Keratinocyte (primary cell): Measurements from ENCODE around the gene TAP1. TPM values are rescaled to one million over a fixed set of nuclear protein-coding genes. Genes with fewer than 3 reads are reported as not detected.

Source experiments
- DNase-seq: peaks from one replicate; pipeline ENCODE4 v3.0.0-alpha.2; 2011; ENCODE audit warnings: low read depth, missing footprints, low spot score
- FAIRE-seq: peaks from 2 replicates; lab custom pipeline; 2011; peaks lifted over from hg19 to GRCh38; lab: Jason Lieb, UNC
- H2AFZ ChIP-seq: 2 replicates; pipeline ENCODE4 v1.6.0; 2012; ENCODE audit warnings: low read length, control low read depth, inconsistent platforms; ENCODE audit not compliant: control insufficient read depth
- H3K27ac ChIP-seq: 2 replicates; pipeline ENCODE4 v1.5.1; 2011; ENCODE audit warnings: low read length; ENCODE audit not compliant: control insufficient read depth, insufficient read depth
- H3K27me3 ChIP-seq: 3 replicates; pipeline ENCODE4 v1.6.0; 2011; ENCODE audit warnings: low read length; ENCODE audit not compliant: control insufficient read depth, insufficient read depth; ENCODE audit errors: extremely low read depth
- H3K36me3 ChIP-seq, 2 experiments: 2 replicates in 1 of 2; 3 replicates in 1 of 2; pipeline ENCODE4 v1.5.1; 2011; ENCODE audit warnings: low read length in 2 of 2, mild to moderate bottlenecking in 1 of 2; ENCODE audit not compliant: control insufficient read depth in 2 of 2, insufficient read depth in 2 of 2; ENCODE audit errors: extremely low read depth in 1 of 2
- H3K4me1 ChIP-seq: 3 replicates; pipeline ENCODE4 v1.5.1; 2011; ENCODE audit warnings: low read length; ENCODE audit not compliant: control insufficient read depth, insufficient read depth; ENCODE audit errors: extremely low read depth
- H3K4me2 ChIP-seq: 3 replicates; pipeline ENCODE4 v1.6.0; 2011; ENCODE audit warnings: low read depth, low read length; ENCODE audit not compliant: control insufficient read depth, insufficient read depth; ENCODE audit errors: extremely low read depth
- H3K4me3 ChIP-seq, 3 experiments: fragments of 200-600 bp in 1 of 3; sonication (generic) in 1 of 3; 2 replicates in 2 of 3; 3 replicates in 1 of 3; pipeline ENCODE4 v1.5.1; 2011 to 2016; ENCODE audit warnings: low read length in 3 of 3, mild to moderate bottlenecking in 3 of 3, control low read depth in 2 of 3, inconsistent platforms in 1 of 3, low read depth in 1 of 3, mixed read lengths in 1 of 3, mixed run types in 1 of 3, moderate library complexity in 1 of 3; ENCODE audit not compliant: control insufficient read depth in 2 of 3, insufficient read depth in 2 of 3; ENCODE audit errors: extremely low read depth in 1 of 3
- H3K79me2 ChIP-seq: 2 replicates; pipeline ENCODE4 v1.6.0; 2012; ENCODE audit warnings: low read length; ENCODE audit not compliant: control insufficient read depth, insufficient read depth
- H3K9ac ChIP-seq: 3 replicates; pipeline ENCODE4 v1.6.0; 2011; ENCODE audit warnings: low read length; ENCODE audit not compliant: control insufficient read depth, insufficient read depth; ENCODE audit errors: extremely low read depth
- H3K9me1 ChIP-seq: 3 replicates; pipeline ENCODE4 v1.6.0; 2011; ENCODE audit warnings: low read length; ENCODE audit not compliant: control insufficient read depth, insufficient read depth; ENCODE audit errors: extremely low read depth
- H3K9me3 ChIP-seq: 2 replicates; pipeline ENCODE4 v1.5.1; 2012; ENCODE audit warnings: low read depth, low read length; ENCODE audit not compliant: control insufficient read depth
- H4K20me1 ChIP-seq: 3 replicates; pipeline ENCODE4 v1.6.0; 2011; ENCODE audit warnings: low read length; ENCODE audit not compliant: control insufficient read depth, insufficient read depth; ENCODE audit errors: extremely low read depth
- CTCF ChIP-seq, 3 experiments: IDR thresholded peaks in 1 of 3; conservative IDR thresholded peaks in 1 of 3; optimal IDR thresholded peaks in 1 of 3; 2 replicates in 2 of 3; 3 replicates in 1 of 3; pipeline versions ENCODE3 to v1.5.1; 2011; ENCODE audit warnings: low read length in 3 of 3, mild to moderate bottlenecking in 3 of 3, moderate library complexity in 2 of 3, control low read depth in 1 of 3, inconsistent platforms in 1 of 3; ENCODE audit not compliant: insufficient read depth in 2 of 3; ENCODE audit errors: extremely low read depth in 1 of 3
- EZH2 ChIP-seq: IDR thresholded peaks from one replicate; pipeline ENCODE4 v1.6.1; 2012; ENCODE audit warnings: inconsistent platforms, mild to moderate bottlenecking, low read length, moderate library complexity
- dilution Hi-C: fragments of 300-500 bp; cut with MboI; formaldehyde crosslinking; loops from one replicate; pipeline ENCODE4 v1.7.0; 2020; ENCODE audit warnings: low sequenced_read_pairs; ENCODE audit not compliant: extremely low pct_ligation_motif_present
- polyA plus RNA-seq, 5 experiments: library from polyadenylated mRNA; depleted of rRNA in 3 of 5; stranded (reverse) in 3 of 5; stranded (forward) in 1 of 5; unstranded in 1 of 5; fragments of >200 nt; gene quantifications; 1 replicate in 1 of 5; 2 replicates in 3 of 5; 3 replicates in 1 of 5; pipeline versions ENCODE4 v1.2.1 to v1.2.3, GENCODE V29; 2011 to 2012; ENCODE audit warnings: missing spikeins in 2 of 5, low read depth in 1 of 5, low replicate concordance in 1 of 5

The TAP1 gene
- polyA plus RNA-seq, 1 donor (not counting 4 experiments of a cell fraction or from before 2014, with no cell fraction given), result 56.1 TPM

- TF ChIP-seq EZH2 (no peak), CTCF (optimal IDR thresholded peaks at IDR 0.05 in 1 of 3, IDR thresholded peaks at IDR 0.05 in 1 of 3, conservative IDR thresholded peaks at IDR 0.05 in 1 of 3; ENCODE audit: extremely low read depth in 1 of 3, insufficient read depth in 2 of 3, low read length in 3 of 3) (no peak)
- H2AFZ ChIP-seq, result peak overlapping the region; percentile 34
- H3K9me3 ChIP-seq, result no peaks in the 10 kb centered on the region
- H3K27me3 ChIP-seq, result no peaks in the 10 kb centered on the region
- peak overlapping the region; percentile 67 to 86 (median 71) for H3K4me3 ChIP-seq
- peak; percentile 46 for FAIRE-seq
- dilution Hi-C loops, result no loop called here
- H3K9ac ChIP-seq, result peak overlapping the region; percentile 81
- peaks cover 4 to 15% of the 10 kb centered on the region in 2 experiments for H3K36me3 ChIP-seq
- H3K9me1 ChIP-seq, result no peaks in the 10 kb centered on the region
- H3K4me2 ChIP-seq, result peak overlapping the region; percentile 92
- peaks cover 22% of the 10 kb centered on the region for H3K79me2 ChIP-seq
- H4K20me1 ChIP-seq, result no peaks in the 10 kb centered on the region
- peak; percentile 53 for DNase-seq
- peaks cover 23% of the 10 kb centered on the region for H3K4me1 ChIP-seq
- peak overlapping the region; percentile 76 for H3K27ac ChIP-seq
Observed at GRCh38 chr6:32837651-32838113, 15.8 kb downstream of the TAP1 start.

- no peaks in the 10 kb centered on the region for H3K27me3 ChIP-seq
- peaks cover 7 to 16% of the 10 kb centered on the region in 2 experiments for H3K36me3 ChIP-seq
- no peak for FAIRE-seq
Observed at GRCh38 chr6:32836873-32837272, 16.6 kb downstream of the TAP1 start.

More at GRCh38 chr6:32836873-32837272, 16.6 kb downstream of the TAP1 start:
- Histone ChIP-seq H3K4me2 (peak overlapping the region; percentile 92), H4K20me1 (no peaks in the 10 kb centered on the region), H3K4me3 (peak overlapping the region in 2 of 3 experiments; percentile 67 to 86), H3K9me3 (no peaks in the 10 kb centered on the region), H3K4me1 (peaks cover 15% of the 10 kb centered on the region), H2AFZ (no peak overlapping the region), H3K9ac (no peak overlapping the region), H3K9me1 (no peaks in the 10 kb centered on the region), H3K27ac (no peak overlapping the region), H3K79me2 (peaks cover 22% of the 10 kb centered on the region)
- TF ChIP-seq CTCF (optimal IDR thresholded peaks at IDR 0.05 in 1 of 3, IDR thresholded peaks at IDR 0.05 in 1 of 3, conservative IDR thresholded peaks at IDR 0.05 in 1 of 3; ENCODE audit: extremely low read depth in 1 of 3, insufficient read depth in 2 of 3, low read length in 3 of 3) (no peak), EZH2 (no peak)
- DNase-seq, result no peak
- dilution Hi-C loops, result no loop called here
